Endothelial cell of umbilical vein (primary cell): Measurements from ENCODE around the gene MAPK8IP3.

ENCODE experiments used
- EZH2 ChIP-seq: IDR thresholded peaks from 2 replicates; pipeline ENCODE4 v1.6.1; 2012; ENCODE audit warnings: borderline replicate concordance, low read depth, mild to moderate bottlenecking, moderate library complexity, low read length, inconsistent platforms; ENCODE audit not compliant: severe bottlenecking
- FOS ChIP-seq: IDR thresholded peaks from 2 replicates; pipeline ENCODE4 v1.6.1; 2011; ENCODE audit warnings: mild to moderate bottlenecking, low read length, moderate library complexity, borderline replicate concordance; ENCODE audit not compliant: insufficient read depth
- GATA2 ChIP-seq: IDR thresholded peaks from 2 replicates; pipeline ENCODE4 v1.7.0; 2011; ENCODE audit warnings: low read depth, mild to moderate bottlenecking, moderate library complexity, mixed read lengths, low read length; ENCODE audit not compliant: insufficient read length, insufficient read depth
- JUN ChIP-seq: IDR thresholded peaks from 2 replicates; pipeline ENCODE4 v1.6.1; 2011; ENCODE audit warnings: borderline replicate concordance, low read depth; ENCODE audit not compliant: insufficient read length, insufficient read depth
- MYC ChIP-seq: IDR thresholded peaks from one replicate; pipeline ENCODE4 v1.6.1; 2011; ENCODE audit warnings: mild to moderate bottlenecking, low read depth, low read length
- POLR2A ChIP-seq: IDR thresholded peaks from 2 replicates; pipeline ENCODE4 v1.6.1; 2012; ENCODE audit warnings: low read depth, mild to moderate bottlenecking, control low read depth, low read length
- POLR2AphosphoS5 ChIP-seq: IDR thresholded peaks from 2 replicates; pipeline ENCODE4 v1.6.1; 2012; ENCODE audit warnings: low read depth, mild to moderate bottlenecking, control low read depth, low read length, moderate library complexity; ENCODE audit not compliant: insufficient read depth
- TF ChIP-seq, protein P1 (sequence below), 2 donors: IDR thresholded peaks; 1 replicate in 1 of 2; 2 replicates in 1 of 2; pipeline ENCODE4 v1.5.1; 2011; ENCODE audit warnings: low read length in 2 of 2, mild to moderate bottlenecking in 2 of 2, moderate library complexity in 2 of 2, control low read depth in 1 of 2, inconsistent platforms in 1 of 2, low read depth in 1 of 2; ENCODE audit not compliant: insufficient read depth in 1 of 2; ENCODE audit errors: extremely low read depth in 1 of 2
- TF ChIP-seq, protein P2 (sequence below): IDR thresholded peaks from 2 replicates; pipeline ENCODE4 v1.6.1; 2011; ENCODE audit not compliant: insufficient read depth, insufficient read length

DNA sequence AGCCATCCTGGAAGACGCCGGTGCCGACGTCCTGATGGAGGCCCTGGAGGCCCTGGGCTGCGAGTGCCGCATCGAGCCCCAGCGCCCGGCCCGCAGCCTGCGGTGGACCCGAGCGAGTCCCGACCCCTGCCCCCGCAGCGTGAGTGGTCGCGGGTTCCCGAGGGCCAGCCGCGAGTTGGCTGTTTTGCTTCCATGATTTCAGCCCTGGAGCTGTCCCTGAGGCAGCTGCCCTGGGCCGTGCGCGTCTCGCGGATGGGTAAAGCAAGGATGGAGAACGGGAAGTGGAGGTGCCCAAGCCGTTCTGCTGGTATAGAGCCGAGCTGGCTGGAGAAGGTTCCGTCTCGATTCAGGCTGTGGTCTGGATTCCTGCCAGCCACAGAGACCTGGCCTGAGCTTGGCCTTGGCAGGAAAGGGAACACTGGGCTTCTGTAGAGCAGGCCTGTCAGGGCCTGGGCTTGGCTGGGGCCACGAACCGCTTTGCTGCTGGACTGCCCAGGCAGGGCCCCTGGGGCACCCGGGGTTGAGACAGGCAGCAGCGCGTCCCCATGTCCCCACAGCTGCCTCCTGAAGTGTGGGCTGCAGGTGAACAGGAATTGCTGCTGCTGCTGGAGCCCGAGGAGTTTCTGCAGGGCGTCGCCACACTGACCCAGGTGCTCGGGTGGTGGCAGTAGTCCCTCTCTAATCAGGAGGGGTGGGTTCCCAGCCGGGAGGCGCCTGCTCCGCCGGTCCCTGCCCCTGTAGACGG, 67.9 kb downstream of the MAPK8IP3 start:
- TF ChIP-seq, protein P1, sequence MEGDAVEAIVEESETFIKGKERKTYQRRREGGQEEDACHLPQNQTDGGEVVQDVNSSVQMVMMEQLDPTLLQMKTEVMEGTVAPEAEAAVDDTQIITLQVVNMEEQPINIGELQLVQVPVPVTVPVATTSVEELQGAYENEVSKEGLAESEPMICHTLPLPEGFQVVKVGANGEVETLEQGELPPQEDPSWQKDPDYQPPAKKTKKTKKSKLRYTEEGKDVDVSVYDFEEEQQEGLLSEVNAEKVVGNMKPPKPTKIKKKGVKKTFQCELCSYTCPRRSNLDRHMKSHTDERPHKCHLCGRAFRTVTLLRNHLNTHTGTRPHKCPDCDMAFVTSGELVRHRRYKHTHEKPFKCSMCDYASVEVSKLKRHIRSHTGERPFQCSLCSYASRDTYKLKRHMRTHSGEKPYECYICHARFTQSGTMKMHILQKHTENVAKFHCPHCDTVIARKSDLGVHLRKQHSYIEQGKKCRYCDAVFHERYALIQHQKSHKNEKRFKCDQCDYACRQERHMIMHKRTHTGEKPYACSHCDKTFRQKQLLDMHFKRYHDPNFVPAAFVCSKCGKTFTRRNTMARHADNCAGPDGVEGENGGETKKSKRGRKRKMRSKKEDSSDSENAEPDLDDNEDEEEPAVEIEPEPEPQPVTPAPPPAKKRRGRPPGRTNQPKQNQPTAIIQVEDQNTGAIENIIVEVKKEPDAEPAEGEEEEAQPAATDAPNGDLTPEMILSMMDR (IDR thresholded peaks at IDR 0.05; ENCODE audit: extremely low read depth in 1 of 2, insufficient read depth in 1 of 2, low read depth in 1 of 2, low read length in 2 of 2): no peak
- TF ChIP-seq POLR2A: no peak
- TF ChIP-seq EZH2: no peak
- TF ChIP-seq, protein P2, sequence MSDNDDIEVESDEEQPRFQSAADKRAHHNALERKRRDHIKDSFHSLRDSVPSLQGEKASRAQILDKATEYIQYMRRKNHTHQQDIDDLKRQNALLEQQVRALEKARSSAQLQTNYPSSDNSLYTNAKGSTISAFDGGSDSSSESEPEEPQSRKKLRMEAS: no peak
- TF ChIP-seq MYC: no peak
- no peak for TF ChIP-seq POLR2AphosphoS5
- TF ChIP-seq GATA2: no peak
- TF ChIP-seq JUN: no peak
- TF ChIP-seq FOS: no peak
